Loucy (cell line): ENCODE measurements around the gene VEZF1.

ENCODE experiments used
- H2AFZ ChIP-seq: fragments of 200-600 bp; sonication (generic); 2 replicates; pipeline ENCODE4 v1.6.0; 2016; ENCODE audit warnings: antibody characterized with exemption, mild to moderate bottlenecking, low read length, moderate library complexity
- H3F3A ChIP-seq: fragments of 200-600 bp; 2 replicates; pipeline ENCODE4 v1.6.0; 2016; ENCODE audit warnings: antibody characterized with exemption, low read depth, mild to moderate bottlenecking
- H3K27me3 ChIP-seq: fragments of 200-600 bp; sonication (generic); 2 replicates; pipeline ENCODE4 v1.6.1; 2014; ENCODE audit warnings: low read length, mild to moderate bottlenecking; ENCODE audit not compliant: insufficient read depth, poor library complexity, severe bottlenecking
- H3K36me3 ChIP-seq: fragments of 200-600 bp; sonication (generic); 2 replicates; pipeline ENCODE4 v1.6.1; 2016; ENCODE audit warnings: low read length; ENCODE audit not compliant: insufficient read depth
- H3K4me1 ChIP-seq: fragments of 200-600 bp; sonication (generic); 2 replicates; pipeline ENCODE4 v1.5.1; 2014; ENCODE audit warnings: low read length, mild to moderate bottlenecking; ENCODE audit not compliant: insufficient read depth, poor library complexity, severe bottlenecking
- H3K4me2 ChIP-seq: fragments of 200-600 bp; sonication (generic); 2 replicates; pipeline ENCODE4 v1.6.0; 2014; ENCODE audit warnings: antibody characterized with exemption, low read length, low read depth, mild to moderate bottlenecking; ENCODE audit not compliant: poor library complexity, severe bottlenecking
- H3K4me3 ChIP-seq: fragments of 200-600 bp; sonication (generic); 2 replicates; pipeline ENCODE4 v1.5.1; 2014; ENCODE audit warnings: low read length, mild to moderate bottlenecking, mixed read lengths; ENCODE audit not compliant: poor library complexity, severe bottlenecking
- H3K79me2 ChIP-seq: fragments of 200-600 bp; sonication (generic); 2 replicates; pipeline ENCODE4 v1.6.1; 2014; ENCODE audit warnings: low read length; ENCODE audit not compliant: insufficient read depth
- H3K9ac ChIP-seq: fragments of 200-600 bp; sonication (generic); 2 replicates; pipeline ENCODE4 v1.6.0; 2014; ENCODE audit warnings: mild to moderate bottlenecking, low read depth, low read length, moderate library complexity; ENCODE audit not compliant: poor library complexity, severe bottlenecking
- H3K9me2 ChIP-seq: fragments of 200-600 bp; sonication (generic); replicated peaks from 2 replicates; pipeline ENCODE4 v1.6.1; 2016; ENCODE audit warnings: low read depth, low read length, mixed read lengths
- H3K9me3 ChIP-seq: fragments of 200-600 bp; sonication (generic); 2 replicates; pipeline ENCODE4 v1.6.1; 2014; ENCODE audit warnings: mild to moderate bottlenecking, antibody characterized with exemption, low read length, low read depth; ENCODE audit not compliant: insufficient read depth
- H4K20me1 ChIP-seq: fragments of 200-600 bp; sonication (generic); 2 replicates; pipeline ENCODE4 v1.6.0; 2014; ENCODE audit warnings: antibody characterized with exemption, low read length, mild to moderate bottlenecking; ENCODE audit not compliant: insufficient read depth, poor library complexity, severe bottlenecking
- EZH2phosphoT487 ChIP-seq: fragments of 200-600 bp; IDR thresholded peaks from 2 replicates; pipeline ENCODE4 v1.6.1; 2018; ENCODE audit warnings: antibody characterized with exemption, mild to moderate bottlenecking, moderate library complexity, borderline replicate concordance
- TF ChIP-seq, protein P1 (sequence below): fragments of 200-600 bp; sonication (generic); conservative IDR thresholded peaks from 2 replicates; pipeline ENCODE4 v1.5.1; 2014; ENCODE audit warnings: mild to moderate bottlenecking, antibody characterized with exemption, low read length

VEZF1 gene

DNA sequence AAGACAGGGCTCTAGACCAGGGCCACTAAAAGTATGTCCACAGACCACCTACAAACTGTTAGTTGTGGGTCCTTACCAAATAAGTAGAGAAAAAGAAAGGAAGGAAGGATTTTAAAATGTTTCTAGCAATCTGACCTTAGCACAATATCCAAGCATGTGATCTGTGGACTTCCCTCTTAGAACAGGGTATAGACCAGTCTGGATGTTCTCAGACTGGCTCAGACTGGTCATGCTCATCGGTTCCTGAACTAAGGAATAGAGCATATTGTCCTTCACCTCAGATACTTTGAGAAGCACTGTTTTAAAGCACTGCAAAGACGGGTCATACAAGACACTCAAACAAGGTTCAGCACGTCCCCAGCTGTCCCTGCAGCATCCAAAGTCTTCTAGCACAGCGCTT is 58.7 kb downstream of the VEZF1 start:
- H3K27me3 ChIP-seq: no peaks in the 10 kb centered on the region
- no peak for TF ChIP-seq EZH2phosphoT487
- TF ChIP-seq, protein P1, sequence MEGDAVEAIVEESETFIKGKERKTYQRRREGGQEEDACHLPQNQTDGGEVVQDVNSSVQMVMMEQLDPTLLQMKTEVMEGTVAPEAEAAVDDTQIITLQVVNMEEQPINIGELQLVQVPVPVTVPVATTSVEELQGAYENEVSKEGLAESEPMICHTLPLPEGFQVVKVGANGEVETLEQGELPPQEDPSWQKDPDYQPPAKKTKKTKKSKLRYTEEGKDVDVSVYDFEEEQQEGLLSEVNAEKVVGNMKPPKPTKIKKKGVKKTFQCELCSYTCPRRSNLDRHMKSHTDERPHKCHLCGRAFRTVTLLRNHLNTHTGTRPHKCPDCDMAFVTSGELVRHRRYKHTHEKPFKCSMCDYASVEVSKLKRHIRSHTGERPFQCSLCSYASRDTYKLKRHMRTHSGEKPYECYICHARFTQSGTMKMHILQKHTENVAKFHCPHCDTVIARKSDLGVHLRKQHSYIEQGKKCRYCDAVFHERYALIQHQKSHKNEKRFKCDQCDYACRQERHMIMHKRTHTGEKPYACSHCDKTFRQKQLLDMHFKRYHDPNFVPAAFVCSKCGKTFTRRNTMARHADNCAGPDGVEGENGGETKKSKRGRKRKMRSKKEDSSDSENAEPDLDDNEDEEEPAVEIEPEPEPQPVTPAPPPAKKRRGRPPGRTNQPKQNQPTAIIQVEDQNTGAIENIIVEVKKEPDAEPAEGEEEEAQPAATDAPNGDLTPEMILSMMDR: no peak
- H3K9me2 ChIP-seq: no peaks in the 10 kb centered on the region
- no peak overlapping the region; the same call in 1 of the 2 replicates for H2AFZ ChIP-seq
- H3K4me1 ChIP-seq: peaks cover 14% of the 10 kb centered on the region
- H3K36me3 ChIP-seq: no peaks in the 10 kb centered on the region
- no peaks in the 10 kb centered on the region for H3F3A ChIP-seq
- no peaks in the 10 kb centered on the region for H4K20me1 ChIP-seq
- H3K4me2 ChIP-seq: no peak overlapping the region
- H3K79me2 ChIP-seq: no peaks in the 10 kb centered on the region
- no peaks in the 10 kb centered on the region for H3K9me3 ChIP-seq
- H3K9ac ChIP-seq: no peak overlapping the region
- H3K4me3 ChIP-seq: no peak overlapping the region

DNA sequence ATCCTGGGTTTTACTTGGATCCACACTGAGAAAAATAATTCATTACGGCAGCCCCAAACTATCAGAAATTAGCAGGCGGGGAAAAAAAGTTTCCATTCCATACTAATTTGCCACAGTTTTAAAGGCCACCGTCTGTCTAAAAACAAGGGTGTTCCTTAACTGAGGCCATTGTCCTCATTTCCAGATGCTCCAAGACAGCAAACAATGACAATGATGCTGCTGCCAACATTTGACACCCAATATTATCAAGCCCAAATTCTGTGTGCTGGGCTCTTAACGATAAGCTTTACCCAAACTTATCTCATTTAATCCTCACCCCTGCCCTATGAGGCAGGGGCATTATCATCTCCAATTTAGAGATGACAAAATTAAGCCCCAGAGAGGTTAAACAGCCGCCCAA is 59.1 kb downstream of the VEZF1 start:
- H3K79me2 ChIP-seq: no peaks in the 10 kb centered on the region
- H3K9me2 ChIP-seq: no peaks in the 10 kb centered on the region
- TF ChIP-seq EZH2phosphoT487: no peak
- TF ChIP-seq, protein P1: no peak
- H3K4me2 ChIP-seq: no peak overlapping the region
- H3K4me1 ChIP-seq: peaks cover 14% of the 10 kb centered on the region
- no peak overlapping the region for H3K4me3 ChIP-seq
- no peaks in the 10 kb centered on the region for H3K36me3 ChIP-seq
- no peaks in the 10 kb centered on the region for H3F3A ChIP-seq
- H2AFZ ChIP-seq: no peak overlapping the region; the same call in 1 of the 2 replicates
- H3K9ac ChIP-seq: no peak overlapping the region
- no peaks in the 10 kb centered on the region for H3K27me3 ChIP-seq
- no peaks in the 10 kb centered on the region for H4K20me1 ChIP-seq
- H3K9me3 ChIP-seq: no peaks in the 10 kb centered on the region

DNA sequence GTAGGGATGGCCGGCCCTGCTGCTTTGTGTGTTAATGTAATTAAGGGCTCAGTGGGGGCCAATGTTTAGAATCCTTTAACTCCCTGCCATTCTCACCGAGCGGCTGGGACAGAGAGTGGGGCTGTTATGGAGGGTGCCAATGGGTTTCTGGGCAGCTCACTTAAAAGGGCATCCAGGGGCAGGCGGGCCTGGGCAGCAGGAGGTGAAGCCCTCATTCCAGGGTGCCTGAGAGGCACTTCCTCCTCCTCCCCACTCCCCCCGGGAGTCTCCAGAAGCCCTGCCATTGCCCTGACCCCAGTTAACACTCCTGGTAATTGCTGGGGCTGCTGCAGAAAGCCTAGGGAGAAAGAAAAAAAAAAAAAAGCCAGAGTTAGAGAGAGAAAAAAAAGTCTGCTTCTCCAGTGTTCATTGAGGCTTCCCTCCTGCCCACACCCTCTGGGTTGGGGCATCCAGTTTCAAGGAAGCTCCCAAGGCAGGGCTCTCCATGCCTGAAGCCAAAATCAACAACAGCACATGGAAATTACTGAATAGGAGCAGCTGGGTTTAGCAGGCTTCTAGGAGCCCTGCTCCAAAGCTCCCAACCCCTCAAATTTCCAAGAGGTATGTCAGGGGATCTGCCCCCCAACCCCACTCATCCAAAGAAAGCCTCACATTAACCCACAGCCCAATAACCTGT is 60.9 kb downstream of the VEZF1 start:
- H3K9ac ChIP-seq: no peak overlapping the region
- H3K27me3 ChIP-seq: no peaks in the 10 kb centered on the region
- no peaks in the 10 kb centered on the region for H3K79me2 ChIP-seq
- no peaks in the 10 kb centered on the region for H3K9me3 ChIP-seq
- TF ChIP-seq EZH2phosphoT487: no peak
- TF ChIP-seq, protein P1: no peak
- no peak overlapping the region for H3K4me2 ChIP-seq
- no peaks in the 10 kb centered on the region for H3F3A ChIP-seq
- H4K20me1 ChIP-seq: no peaks in the 10 kb centered on the region
- no peaks in the 10 kb centered on the region for H3K36me3 ChIP-seq
- peaks cover 22% of the 10 kb centered on the region for H3K4me1 ChIP-seq
- no peaks in the 10 kb centered on the region for H3K9me2 ChIP-seq
- no peak overlapping the region for H2AFZ ChIP-seq
- no peak overlapping the region for H3K4me3 ChIP-seq
